Measurements from ENCODE around the gene UROC1. TPM values are rescaled to one million over a fixed set of nuclear protein-coding genes. Genes with fewer than 3 reads are reported as not detected.

UROC1 gene
- total and polyA plus RNA-seq, 12 donors: 0.01 TPM; not detected in 11

DNA sequence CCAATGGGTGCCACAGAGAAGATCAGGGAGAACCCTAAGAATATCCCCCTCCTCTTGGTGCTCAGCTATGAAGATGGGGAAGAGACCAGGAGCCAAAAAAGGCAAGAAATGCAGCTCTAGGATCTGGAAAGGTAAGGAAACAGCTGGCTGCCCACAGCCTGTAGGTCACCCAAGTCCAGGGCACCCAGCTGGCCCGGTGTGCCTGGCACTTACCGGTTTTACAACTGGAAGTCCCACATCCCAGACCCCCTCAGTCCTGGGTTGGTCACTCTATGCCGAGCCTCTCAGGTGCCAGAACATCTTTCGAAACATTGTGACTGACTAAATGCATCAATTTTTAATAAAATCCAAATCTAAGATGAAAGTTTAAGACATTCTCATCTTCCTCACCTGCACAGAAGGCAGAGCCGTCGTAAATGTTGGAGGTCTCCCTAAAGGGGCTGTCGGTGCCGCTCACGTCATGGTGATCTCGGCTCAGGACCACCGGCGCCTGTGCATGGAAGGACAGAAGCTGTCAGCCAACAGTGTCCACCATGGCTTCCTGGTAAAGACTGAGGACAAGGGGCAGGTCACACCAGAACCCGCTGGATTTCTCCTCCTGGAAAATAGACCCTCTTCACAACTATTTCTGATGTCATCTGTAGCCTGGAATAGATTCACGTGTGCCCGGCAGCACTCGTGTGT lies 28.5 kb downstream of the UROC1 start:
- Histone ChIP-seq H3K9me3 (no peaks in the 10 kb centered on the region), H3K27ac (no peak overlapping the region), H3K4me3 (no peak overlapping the region), H3K27me3 (no peaks in the 10 kb centered on the region), H3K36me3 (no peaks in the 10 kb centered on the region), H3K4me1 (peaks cover 0 to 22% (median 10%) of the 10 kb centered on the region in 9 donors)
- WGBS, 2 donors: 91 to 93% methylated on average over 16 of the region's 16 CpGs
- intact Hi-C loops (cut with DNase I): no loop called here
- no peak for ATAC-seq
- TF ChIP-seq, protein P1, sequence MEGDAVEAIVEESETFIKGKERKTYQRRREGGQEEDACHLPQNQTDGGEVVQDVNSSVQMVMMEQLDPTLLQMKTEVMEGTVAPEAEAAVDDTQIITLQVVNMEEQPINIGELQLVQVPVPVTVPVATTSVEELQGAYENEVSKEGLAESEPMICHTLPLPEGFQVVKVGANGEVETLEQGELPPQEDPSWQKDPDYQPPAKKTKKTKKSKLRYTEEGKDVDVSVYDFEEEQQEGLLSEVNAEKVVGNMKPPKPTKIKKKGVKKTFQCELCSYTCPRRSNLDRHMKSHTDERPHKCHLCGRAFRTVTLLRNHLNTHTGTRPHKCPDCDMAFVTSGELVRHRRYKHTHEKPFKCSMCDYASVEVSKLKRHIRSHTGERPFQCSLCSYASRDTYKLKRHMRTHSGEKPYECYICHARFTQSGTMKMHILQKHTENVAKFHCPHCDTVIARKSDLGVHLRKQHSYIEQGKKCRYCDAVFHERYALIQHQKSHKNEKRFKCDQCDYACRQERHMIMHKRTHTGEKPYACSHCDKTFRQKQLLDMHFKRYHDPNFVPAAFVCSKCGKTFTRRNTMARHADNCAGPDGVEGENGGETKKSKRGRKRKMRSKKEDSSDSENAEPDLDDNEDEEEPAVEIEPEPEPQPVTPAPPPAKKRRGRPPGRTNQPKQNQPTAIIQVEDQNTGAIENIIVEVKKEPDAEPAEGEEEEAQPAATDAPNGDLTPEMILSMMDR (IDR thresholded peaks at IDR 0.05): no peak
- DNase-seq: no peak

DNA sequence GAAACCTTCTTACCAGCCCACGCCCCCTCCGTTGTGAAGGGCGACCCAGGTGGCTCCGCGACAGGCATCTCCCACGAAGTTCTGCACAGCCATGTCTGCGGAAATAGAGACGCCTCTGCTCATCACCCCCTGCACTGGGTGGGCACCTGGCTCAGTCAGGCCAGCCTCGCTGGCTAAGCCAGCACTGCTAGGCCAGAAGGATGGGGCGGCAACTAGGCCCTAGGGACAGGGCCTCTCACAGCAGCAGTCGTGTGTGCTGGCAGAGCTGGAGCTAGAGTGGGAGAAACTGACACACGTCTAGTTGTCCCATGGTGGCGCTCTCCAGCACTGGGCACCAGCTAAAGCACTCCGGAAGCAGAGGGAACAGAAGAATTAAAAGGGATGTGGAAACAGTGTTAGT lies 29.4 kb downstream of the UROC1 start:
- intact Hi-C loops (cut with DNase I): no loop called here

DNA sequence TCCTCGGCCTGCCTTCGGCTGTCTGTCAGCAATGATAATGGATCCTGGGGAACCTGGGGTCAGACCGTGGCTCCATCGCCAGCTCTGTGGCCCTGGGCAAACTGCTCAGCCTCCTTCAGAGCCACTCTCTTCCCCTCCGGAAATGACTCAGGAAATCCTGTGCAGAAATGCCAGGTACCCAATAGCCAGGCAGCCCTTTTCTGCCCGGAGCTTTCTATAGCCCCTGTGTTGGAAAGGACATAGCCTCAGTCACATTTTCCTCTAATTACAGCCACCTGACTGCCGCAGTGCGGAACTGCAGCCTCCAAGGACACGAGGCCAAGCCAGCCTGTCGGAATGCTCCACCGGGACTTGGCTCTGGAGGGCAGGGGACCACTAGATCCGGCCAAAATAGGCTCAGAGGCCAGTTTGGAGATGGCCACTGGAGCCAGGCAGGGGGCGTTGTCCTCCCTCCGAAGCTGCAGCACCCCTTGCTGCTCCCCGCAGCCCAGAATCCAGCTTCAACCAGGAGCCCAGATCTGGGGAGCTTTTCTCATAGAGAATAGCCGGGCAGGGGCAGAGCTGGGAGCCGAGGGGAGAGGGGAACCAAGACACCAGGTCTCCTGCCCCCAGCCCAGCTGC lies 30.3 kb downstream of the UROC1 start:
- ATAC-seq (peak; percentile 58 to 85 (median 74)), DNase-seq (peak in 1 of 2 donors; percentile 36)
- no peak overlapping the region for H3K4me3 ChIP-seq
- H3K9me3 ChIP-seq: no peaks in the 10 kb centered on the region
- intact Hi-C loops (cut with DNase I): no loop called here
- TF ChIP-seq, protein P1 (IDR thresholded peaks at IDR 0.05): peak in 7 of 9 donors; percentile 29 to 43 (median 34)
- peak overlapping the region in 6 of 10 donors; percentile 11 to 56 (median 32) for H3K27ac ChIP-seq
- no peaks in the 10 kb centered on the region for H3K36me3 ChIP-seq
- H3K27me3 ChIP-seq: no peaks in the 10 kb centered on the region
- H3K4me1 ChIP-seq: peaks cover 0 to 22% (median 10%) of the 10 kb centered on the region in 9 donors
- WGBS, 2 donors: 39 to 41% methylated on average over 17 of the region's 17 CpGs

More for the DNA sequence above, 29.4 kb downstream of the UROC1 start:
- peaks cover 0 to 22% (median 10%) of the 10 kb centered on the region in 9 donors for H3K4me1 ChIP-seq
- TF ChIP-seq, protein P1 (IDR thresholded peaks at IDR 0.05): no peak
- ATAC-seq (no peak), DNase-seq (no peak)
- no peaks in the 10 kb centered on the region for H3K27me3 ChIP-seq
- H3K4me3 ChIP-seq: no peak overlapping the region
- no peak overlapping the region for H3K27ac ChIP-seq
- no peaks in the 10 kb centered on the region for H3K36me3 ChIP-seq
- no peaks in the 10 kb centered on the region for H3K9me3 ChIP-seq
- WGBS, 2 donors: 87 to 89% methylated on average over 14 of the region's 14 CpGs

DNA sequence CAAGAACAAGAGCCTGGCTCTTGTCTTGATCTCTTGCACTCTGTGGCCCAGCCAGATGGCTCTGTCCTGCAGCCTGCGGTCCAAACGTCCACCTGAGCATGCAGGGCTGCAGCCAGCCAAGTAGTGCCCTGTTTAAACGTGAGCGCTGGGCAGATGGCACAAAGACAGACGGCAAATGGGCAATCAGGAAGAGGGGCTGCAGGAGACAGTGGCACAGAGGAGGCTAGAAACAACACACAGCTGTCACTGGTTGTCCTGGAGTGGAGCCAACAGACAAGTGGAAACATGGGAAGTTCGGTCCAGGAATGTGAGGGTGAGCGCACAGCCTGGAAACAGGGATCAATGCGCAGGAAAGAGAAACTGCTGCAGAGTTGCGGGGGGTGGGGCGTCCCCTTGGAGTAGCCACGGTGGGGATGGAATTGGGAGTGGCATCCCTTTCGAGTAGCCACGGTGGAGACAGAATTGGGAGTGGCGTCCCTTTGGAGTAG lies 31.2 kb downstream of the UROC1 start:
- H3K9me3 ChIP-seq: no peaks in the 10 kb centered on the region
- no peaks in the 10 kb centered on the region for H3K36me3 ChIP-seq
- TF ChIP-seq, protein P1 (IDR thresholded peaks at IDR 0.05): no peak
- 76 to 77% methylated on average over 14 of the region's 14 CpGs for WGBS, 2 donors
- H3K4me3 ChIP-seq: no peak overlapping the region
- no peaks in the 10 kb centered on the region for H3K27me3 ChIP-seq
- ATAC-seq (no peak), DNase-seq (peak in 1 of 2 donors; percentile 14)
- H3K4me1 ChIP-seq: peaks cover 0 to 26% (median 10%) of the 10 kb centered on the region in 9 donors
- peak overlapping the region in 1 of 10 donors; percentile 56 for H3K27ac ChIP-seq
- intact Hi-C loops (cut with DNase I): no loop called here
